Astrocyte of the spinal cord (primary cell): Measurements from ENCODE around the gene DGAT2.

Experiments used
- DNase-seq: peaks from one replicate; pipeline ENCODE4 v3.0.0; 2011; ENCODE audit warnings: low read depth, low spot score
- H3K4me3 ChIP-seq: 2 replicates; pipeline ENCODE4 v1.5.1; 2011; ENCODE audit warnings: low read depth, mild to moderate bottlenecking, low read length, moderate library complexity
- in situ Hi-C: cut with HindIII; loops from 2 replicates; pipeline ENCODE4 v1.10.0; 2017; ENCODE audit warnings: low sequenced_read_pairs
- TF ChIP-seq, protein P1 (sequence below): IDR thresholded peaks from 2 replicates; pipeline ENCODE4 v1.5.1; 2012; ENCODE audit warnings: low read depth, mild to moderate bottlenecking, low read length, inconsistent platforms

Gene DGAT2

DNA sequence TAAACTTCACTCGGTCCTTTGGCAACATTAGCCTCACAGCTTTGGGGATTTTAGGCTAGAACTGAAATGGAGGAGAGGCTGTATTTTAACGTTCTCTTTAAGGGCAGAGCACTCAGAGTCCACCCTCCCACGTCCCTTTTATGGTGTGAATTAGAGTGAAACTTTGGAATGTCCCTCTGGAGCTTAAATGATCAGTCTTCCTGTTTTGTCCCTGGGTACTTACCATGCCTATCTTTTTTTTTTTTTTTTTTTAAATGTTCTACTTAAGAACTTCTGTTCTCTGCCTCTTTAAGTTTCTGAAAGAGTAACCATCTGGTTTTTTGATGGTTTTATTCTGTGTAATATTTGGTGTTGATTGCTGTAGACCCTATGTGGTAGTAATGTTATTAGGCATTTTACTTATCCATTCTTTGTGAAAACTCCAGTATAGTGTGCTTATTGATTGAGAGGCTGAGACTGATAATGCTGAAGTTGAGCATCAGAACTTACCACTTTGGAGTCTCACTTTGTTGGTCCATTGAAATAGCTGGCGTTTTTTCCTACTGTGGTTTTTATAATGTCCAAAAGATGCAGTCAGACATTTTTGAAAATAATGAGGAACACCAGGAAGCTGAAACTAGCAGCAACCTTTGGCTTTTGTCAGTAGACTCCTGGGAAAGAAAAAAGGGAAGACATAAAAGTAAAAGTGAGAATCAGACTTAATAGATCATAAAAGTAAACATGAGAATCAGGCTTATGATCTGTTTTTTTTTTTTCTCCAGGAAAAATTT, 58.1 kb downstream of the DGAT2 start:
- no peak for DNase-seq
- in situ Hi-C loops, result no loop called here
- TF ChIP-seq, protein P1, sequence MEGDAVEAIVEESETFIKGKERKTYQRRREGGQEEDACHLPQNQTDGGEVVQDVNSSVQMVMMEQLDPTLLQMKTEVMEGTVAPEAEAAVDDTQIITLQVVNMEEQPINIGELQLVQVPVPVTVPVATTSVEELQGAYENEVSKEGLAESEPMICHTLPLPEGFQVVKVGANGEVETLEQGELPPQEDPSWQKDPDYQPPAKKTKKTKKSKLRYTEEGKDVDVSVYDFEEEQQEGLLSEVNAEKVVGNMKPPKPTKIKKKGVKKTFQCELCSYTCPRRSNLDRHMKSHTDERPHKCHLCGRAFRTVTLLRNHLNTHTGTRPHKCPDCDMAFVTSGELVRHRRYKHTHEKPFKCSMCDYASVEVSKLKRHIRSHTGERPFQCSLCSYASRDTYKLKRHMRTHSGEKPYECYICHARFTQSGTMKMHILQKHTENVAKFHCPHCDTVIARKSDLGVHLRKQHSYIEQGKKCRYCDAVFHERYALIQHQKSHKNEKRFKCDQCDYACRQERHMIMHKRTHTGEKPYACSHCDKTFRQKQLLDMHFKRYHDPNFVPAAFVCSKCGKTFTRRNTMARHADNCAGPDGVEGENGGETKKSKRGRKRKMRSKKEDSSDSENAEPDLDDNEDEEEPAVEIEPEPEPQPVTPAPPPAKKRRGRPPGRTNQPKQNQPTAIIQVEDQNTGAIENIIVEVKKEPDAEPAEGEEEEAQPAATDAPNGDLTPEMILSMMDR, result no peak
- no peak overlapping the region for H3K4me3 ChIP-seq

DNA sequence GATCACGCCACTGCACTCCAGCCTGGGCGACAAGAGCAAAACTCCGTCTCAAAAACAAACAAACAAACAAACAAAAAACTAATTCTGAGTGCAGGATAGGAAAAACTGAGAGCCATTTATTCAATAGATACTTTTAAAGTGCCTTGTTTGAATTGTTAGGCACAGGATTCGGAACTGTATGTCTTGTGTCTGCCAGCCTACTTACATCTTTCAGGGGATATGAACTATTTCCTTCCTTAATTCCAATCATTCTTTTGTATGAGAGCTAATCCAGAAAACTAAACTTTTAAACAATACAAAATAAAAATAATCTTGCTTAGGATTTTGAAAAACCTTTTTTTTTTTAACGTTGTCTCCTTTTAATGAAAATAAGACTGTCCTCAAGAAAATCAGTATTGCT, 59.0 kb downstream of the DGAT2 start:
- DNase-seq, result no peak
- in situ Hi-C loops, result no loop called here
- H3K4me3 ChIP-seq, result no peak overlapping the region
- TF ChIP-seq, protein P1, result no peak

DNA sequence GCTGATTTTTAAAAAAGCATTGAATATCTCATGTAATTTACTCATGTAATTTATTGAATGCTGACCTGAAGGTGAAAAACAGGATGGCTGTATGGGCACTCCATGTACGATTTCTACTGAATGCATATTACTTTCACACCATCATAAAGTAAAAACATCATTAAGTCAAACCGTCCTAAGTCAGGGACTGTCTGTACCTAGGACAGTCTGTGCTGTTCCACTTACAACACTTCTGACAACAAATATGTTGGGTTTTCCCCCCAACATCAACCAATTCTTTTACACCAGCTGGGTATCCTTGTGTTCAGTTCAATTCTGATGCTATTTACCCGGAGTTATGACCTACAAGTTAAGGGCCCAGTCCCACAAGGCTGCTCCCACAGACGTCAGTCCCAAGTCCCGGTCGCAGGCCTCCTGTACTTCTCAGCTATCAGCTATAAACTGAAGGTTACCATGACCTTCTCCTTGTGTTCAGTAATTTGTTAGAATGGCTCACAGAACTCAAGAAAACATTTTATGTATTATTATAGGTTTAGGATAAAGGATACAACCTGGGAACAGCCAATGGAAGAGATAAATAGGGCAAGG, 63.4 kb downstream of the DGAT2 start:
- DNase-seq, result no peak
- H3K4me3 ChIP-seq, result no peak overlapping the region
- in situ Hi-C loops, result no loop called here
- TF ChIP-seq, protein P1, result no peak

DNA sequence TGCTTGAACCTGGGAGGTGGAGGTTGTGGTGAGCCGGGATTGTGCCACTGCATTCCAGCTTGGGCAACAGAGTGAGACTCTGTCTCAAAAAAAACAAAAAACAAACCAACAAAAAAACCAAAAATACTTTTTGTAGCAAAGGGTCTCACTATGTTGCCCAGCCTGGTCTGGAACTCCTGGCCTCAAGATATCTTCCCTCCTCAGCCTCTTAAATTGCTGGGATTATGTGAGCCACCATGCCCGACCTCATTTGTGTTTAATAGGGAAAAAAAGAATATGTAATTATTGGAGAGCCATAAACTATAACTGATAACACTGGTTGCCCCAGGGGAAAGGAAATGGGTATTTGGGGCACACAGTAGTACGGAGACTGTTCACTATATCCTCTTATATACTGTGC, 66.2 kb downstream of the DGAT2 start:
- TF ChIP-seq, protein P1, result no peak
- no peak for DNase-seq
- no peak overlapping the region for H3K4me3 ChIP-seq
- in situ Hi-C loops, result no loop called here

DNA sequence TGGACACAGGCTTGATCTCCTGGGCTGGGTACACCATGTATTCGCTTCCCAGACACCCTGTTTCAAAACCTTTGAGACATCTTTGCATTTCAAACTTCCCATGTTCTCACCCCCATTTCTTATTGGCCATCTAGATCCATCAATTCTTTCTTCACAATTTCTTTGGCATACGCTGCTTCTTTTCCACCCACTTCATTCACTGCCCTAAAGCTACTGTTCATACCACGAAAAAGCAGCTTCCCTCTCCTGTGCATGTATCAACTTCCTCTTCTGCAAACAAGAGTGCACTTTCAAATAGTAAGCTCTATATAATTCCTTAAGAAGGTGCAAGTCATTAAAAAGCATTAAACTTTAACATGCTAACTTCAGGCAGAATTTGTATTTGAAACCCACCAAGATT, 67.8 kb downstream of the DGAT2 start:
- in situ Hi-C loops, result no loop called here
- TF ChIP-seq, protein P1, result no peak
- DNase-seq, result no peak
- no peak overlapping the region for H3K4me3 ChIP-seq

DNA sequence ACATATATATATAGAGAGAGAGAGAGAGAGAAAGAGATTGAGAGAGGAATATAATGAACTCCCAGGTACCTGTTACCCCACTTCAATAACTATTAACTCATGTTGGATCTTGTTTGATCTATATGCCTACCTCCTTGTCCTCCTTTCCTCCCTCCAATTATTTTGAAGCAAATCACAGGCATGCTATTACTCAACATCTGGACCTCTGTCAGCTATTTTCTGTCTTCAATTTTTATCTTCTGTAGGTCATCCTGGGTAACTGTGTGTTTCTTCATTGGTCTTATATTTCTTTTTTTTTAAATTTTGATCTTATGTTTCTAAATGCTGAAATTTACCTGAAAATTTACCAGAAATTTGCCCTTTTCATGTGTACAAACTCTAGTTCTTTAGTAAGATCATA, 71.3 kb downstream of the DGAT2 start:
- DNase-seq, result no peak
- TF ChIP-seq, protein P1, result no peak
- no peak overlapping the region for H3K4me3 ChIP-seq
- in situ Hi-C loops, result no loop called here
